H1 (cell line): Measurements from ENCODE around the gene CMIP. TPM values are rescaled to one million over a fixed set of nuclear protein-coding genes. Genes with fewer than 3 reads are reported as not detected.

Source experiments
- CTCF ChIA-PET: fragments of 300-600 bp; sonication (Branson Sonifier 250); formaldehyde crosslinking; loops from one replicate; lab custom pipeline; 2021; ENCODE audit not compliant: partially characterized antibody; lab: Charles Lee
- POLR2A ChIA-PET: fragments of 300-600 bp; sonication (Branson Sonifier 250); formaldehyde crosslinking; loops from one replicate; lab custom pipeline; 2021; ENCODE audit warnings: inconsistent platforms; ENCODE audit not compliant: partially characterized antibody; lab: Charles Lee
- DNase-seq, 2 experiments: peaks; one replicate each; pipeline versions ENCODE4 v3.0.0 to v3.0.0-alpha.2; 2010 to 2022; ENCODE audit warnings: low spot score in 2 of 2, low read depth in 1 of 2, mixed read lengths in 1 of 2
- FAIRE-seq: peaks from 2 replicates; lab custom pipeline; 2011; peaks lifted over from hg19 to GRCh38; lab: Jason Lieb, UNC
- H2AFZ ChIP-seq: 2 replicates; pipeline ENCODE4 v1.8.1; 2012; ENCODE audit warnings: low read length, inconsistent platforms
- H2AK5ac ChIP-seq: 2 replicates; pipeline ENCODE4 v1.6.1; 2013; ENCODE audit warnings: low read depth, low read length
- H2BK120ac ChIP-seq: replicated peaks from 2 replicates; pipeline ENCODE3; 2013; ENCODE audit warnings: low read depth, low read length, inconsistent platforms
- H2BK12ac ChIP-seq: 2 replicates; pipeline ENCODE4 v1.6.1; 2013; ENCODE audit warnings: low read depth, low read length
- H2BK15ac ChIP-seq: 2 replicates; pipeline ENCODE4 v1.6.1; 2013; ENCODE audit warnings: low read length
- H2BK20ac ChIP-seq: 2 replicates; pipeline ENCODE4 v1.6.1; 2013; ENCODE audit warnings: low read length
- H2BK5ac ChIP-seq: 2 replicates; pipeline ENCODE4 v1.6.1; 2013; ENCODE audit warnings: low read depth, low read length
- H3K14ac ChIP-seq: 2 replicates; pipeline ENCODE4 v1.6.1; 2013; ENCODE audit warnings: inconsistent platforms; ENCODE audit not compliant: insufficient read length
- H3K18ac ChIP-seq: 2 replicates; pipeline ENCODE4 v1.6.1; 2013; ENCODE audit warnings: low read length; ENCODE audit errors: extremely low read depth
- H3K23ac ChIP-seq: 2 replicates; pipeline ENCODE4 v1.6.1; 2013; ENCODE audit warnings: inconsistent platforms; ENCODE audit not compliant: insufficient read length
- H3K23me2 ChIP-seq: 2 replicates; pipeline ENCODE4 v1.6.1; 2013; ENCODE audit warnings: low read depth, low read length
- H3K27ac ChIP-seq: 2 replicates; pipeline ENCODE4 v1.6.1; 2011; ENCODE audit warnings: low read depth, low read length, inconsistent platforms
- H3K27me3 ChIP-seq, 4 experiments: replicated peaks in 1 of 4; 1 replicate in 1 of 4; 2 replicates in 3 of 4; pipeline versions ENCODE4 v1.6.1 to v1.8.1; 2011 to 2013; ENCODE audit warnings: low read length in 3 of 4, mild to moderate bottlenecking in 3 of 4, inconsistent platforms in 2 of 4, mixed read lengths in 2 of 4, moderate library complexity in 1 of 4; ENCODE audit not compliant: control insufficient read depth in 3 of 4, insufficient read depth in 3 of 4; ENCODE audit errors: extremely low read depth in 1 of 4
- H3K36me3 ChIP-seq, 4 experiments: 2 replicates each; pipeline versions ENCODE4 v1.6.1 to v1.8.1; 2011 to 2013; ENCODE audit warnings: mild to moderate bottlenecking in 4 of 4, low read length in 3 of 4, moderate library complexity in 2 of 4, control low read depth in 1 of 4, inconsistent platforms in 1 of 4; ENCODE audit not compliant: insufficient read depth in 4 of 4, control insufficient read depth in 2 of 4
- H3K4ac ChIP-seq: replicated peaks from 2 replicates; pipeline ENCODE3; 2013; ENCODE audit warnings: low read length, low read depth, mixed read lengths, inconsistent platforms; ENCODE audit not compliant: insufficient read length
- H3K4me1 ChIP-seq, 4 experiments: replicated peaks in 1 of 4; 1 replicate in 1 of 4; 2 replicates in 3 of 4; pipeline versions ENCODE4 v1.6.1 to v1.8.1; 2011 to 2013; ENCODE audit warnings: low read length in 3 of 4, inconsistent platforms in 2 of 4, mixed read lengths in 1 of 4; ENCODE audit not compliant: insufficient read depth in 4 of 4, control insufficient read depth in 3 of 4
- H3K4me2 ChIP-seq, 2 experiments: 2 replicates each; pipeline versions ENCODE4 v1.6.1 to v1.8.1; 2011 to 2013; ENCODE audit warnings: low read depth in 2 of 2, low read length in 2 of 2, control low read depth in 1 of 2, inconsistent platforms in 1 of 2, mild to moderate bottlenecking in 1 of 2; ENCODE audit not compliant: insufficient read depth in 1 of 2
- H3K4me3 ChIP-seq, 4 experiments: fragments of 200-600, 300-600 bp in 1 of 4; sonication (generic), shearing (Covaris generic), sonication (Bioruptor Twin) in 1 of 4; 2 replicates each; pipeline versions ENCODE4 v1.5.1 to v1.8.1; 2011 to 2016; ENCODE audit warnings: low read length in 4 of 4, low read depth in 3 of 4, control low read depth in 2 of 4, inconsistent platforms in 2 of 4, mild to moderate bottlenecking in 2 of 4, mixed read lengths in 1 of 4, moderate library complexity in 1 of 4; ENCODE audit not compliant: insufficient read depth in 2 of 4; ENCODE audit errors: extremely low read depth in 1 of 4
- H3K56ac ChIP-seq: replicated peaks from 2 replicates; pipeline ENCODE3; 2013; ENCODE audit warnings: low read depth, mild to moderate bottlenecking, mixed read lengths, low read length, inconsistent platforms; ENCODE audit not compliant: insufficient read length
- H3K79me1 ChIP-seq: 2 replicates; pipeline ENCODE4 v1.6.1; 2013; ENCODE audit warnings: low read depth, low read length, control low read depth
- H3K79me2 ChIP-seq, 2 experiments: 2 replicates each; pipeline versions ENCODE4 v1.6.1 to v1.8.1; 2012 to 2013; ENCODE audit warnings: low read length in 2 of 2, mild to moderate bottlenecking in 2 of 2, inconsistent platforms in 1 of 2; ENCODE audit not compliant: insufficient read depth in 2 of 2, control insufficient read depth in 1 of 2
- H3K9ac ChIP-seq, 4 experiments: replicated peaks in 1 of 4; 1 replicate in 1 of 4; 2 replicates in 3 of 4; pipeline versions ENCODE4 v1.6.1 to v1.8.1; 2011 to 2013; ENCODE audit warnings: low read depth in 3 of 4, low read length in 3 of 4, control low read depth in 2 of 4, mild to moderate bottlenecking in 2 of 4, moderate library complexity in 2 of 4, inconsistent platforms in 1 of 4; ENCODE audit errors: extremely low read depth in 1 of 4
- H3K9me3 ChIP-seq, 2 experiments: 2 replicates each; pipeline versions ENCODE4 v1.6.1 to v1.8.1; 2012 to 2013; ENCODE audit warnings: mild to moderate bottlenecking in 2 of 2, moderate library complexity in 2 of 2, control low read depth in 1 of 2, inconsistent platforms in 1 of 2, low read depth in 1 of 2, low read length in 1 of 2, mixed read lengths in 1 of 2; ENCODE audit not compliant: insufficient read depth in 2 of 2
- H4K20me1 ChIP-seq, 2 experiments: replicated peaks in 1 of 2; 2 replicates each; pipeline versions ENCODE3 to v1.8.1; 2011 to 2013; ENCODE audit warnings: inconsistent platforms in 2 of 2, low read length in 2 of 2, mild to moderate bottlenecking in 1 of 2; ENCODE audit not compliant: insufficient read depth in 2 of 2, control insufficient read depth in 1 of 2
- H4K5ac ChIP-seq: 2 replicates; pipeline ENCODE4 v1.6.1; 2013; ENCODE audit warnings: low read length, low read depth, mixed read lengths, inconsistent platforms; ENCODE audit not compliant: insufficient read length
- H4K8ac ChIP-seq: 2 replicates; pipeline ENCODE4 v1.8.0; 2013; ENCODE audit warnings: mild to moderate bottlenecking, moderate library complexity, low read length, inconsistent platforms; ENCODE audit not compliant: insufficient read depth; ENCODE audit errors: extremely low read depth
- H4K91ac ChIP-seq: replicated peaks from 2 replicates; pipeline ENCODE3; 2013; ENCODE audit warnings: low read length, mixed read lengths, inconsistent platforms; ENCODE audit not compliant: insufficient read length
- BRCA1 ChIP-seq: IDR thresholded peaks from 2 replicates; pipeline ENCODE4 v1.6.1; 2012; ENCODE audit warnings: low read depth, low read length, improper control_type of control experiment
- CHD2 ChIP-seq: IDR thresholded peaks from 2 replicates; pipeline ENCODE4 v1.6.1; 2012; ENCODE audit warnings: low read length, improper control_type of control experiment
- EZH2 ChIP-seq: fragments of 200-600 bp; sonication (generic); IDR thresholded peaks from 2 replicates; pipeline ENCODE4 v1.7.1; 2012; ENCODE audit warnings: low read depth, mild to moderate bottlenecking, moderate library complexity, low read length, inconsistent platforms; ENCODE audit not compliant: severe bottlenecking
- HDAC2 ChIP-seq, 2 experiments: fragments of 300-600 bp in 1 of 2; sonication (generic) in 1 of 2; IDR thresholded peaks; 2 replicates each; pipeline ENCODE4 v1.6.1; 2011 to 2012; ENCODE audit warnings: low read depth in 2 of 2, low read length in 2 of 2, mild to moderate bottlenecking in 2 of 2, moderate library complexity in 2 of 2, borderline replicate concordance in 1 of 2, inconsistent platforms in 1 of 2
- KDM5A ChIP-seq: fragments of 200-600 bp; IDR thresholded peaks from 2 replicates; pipeline ENCODE4 v1.7.1; 2012; ENCODE audit warnings: mild to moderate bottlenecking, low read length, inconsistent platforms, mixed read lengths
- PHF8 ChIP-seq: fragments of 200-600 bp; sonication (generic); conservative IDR thresholded peaks from 2 replicates; pipeline ENCODE4 v1.7.1; 2012; ENCODE audit warnings: low read depth, mild to moderate bottlenecking, inconsistent platforms, low read length, moderate library complexity
- RNF2 ChIP-seq: fragments of 200-900, 300-1000 bp; sonication (generic); IDR thresholded peaks from 2 replicates; pipeline ENCODE4 v1.7.1; 2016; ENCODE audit warnings: borderline replicate concordance, low read depth, mild to moderate bottlenecking, antibody characterized with exemption, low read length; ENCODE audit not compliant: poor library complexity, severe bottlenecking; ENCODE audit errors: missing control alignments
- SAP30 ChIP-seq: fragments of 300-600 bp; sonication (generic); IDR thresholded peaks from 2 replicates; pipeline ENCODE4 v1.7.1; 2012; ENCODE audit warnings: low read length, moderate library complexity, mild to moderate bottlenecking, inconsistent platforms; ENCODE audit not compliant: insufficient read depth, insufficient replicate concordance
- SIRT6 ChIP-seq: IDR thresholded peaks from one replicate; pipeline ENCODE4 v1.7.1; 2012; ENCODE audit warnings: low read length, inconsistent platforms
- SUZ12 ChIP-seq: fragments of 200-600 bp; sonication (generic); IDR thresholded peaks from 2 replicates; pipeline ENCODE4 v1.6.1; 2012; ENCODE audit warnings: mild to moderate bottlenecking, inconsistent platforms, low read length, moderate library complexity, mixed read lengths
- TAF7 ChIP-seq: optimal IDR thresholded peaks from 2 replicates; pipeline ENCODE3; 2011; ENCODE audit warnings: low read depth, mild to moderate bottlenecking, inconsistent platforms, low read length, moderate library complexity, borderline replicate concordance
- TBP ChIP-seq: IDR thresholded peaks from 2 replicates; pipeline ENCODE4 v1.6.1; 2011; ENCODE audit warnings: low read depth, low read length, improper control_type of control experiment
- TCF12 ChIP-seq: IDR thresholded peaks from 2 replicates; pipeline ENCODE4 v1.6.1; 2011; ENCODE audit warnings: low read depth, mild to moderate bottlenecking, low read length
- WGBS, 2 experiments: shearing (Covaris generic) in 1 of 2; methylation state at CpG; one replicate each; pipeline versions ENCODE4 v1.1.6 to v1.1.7; 2013 to 2015; ENCODE audit warnings: low lambda C conversion rate in 2 of 2, mixed read lengths in 2 of 2, inconsistent platforms in 1 of 2, low coverage in 1 of 2, missing lambda C conversion rate in 1 of 2; ENCODE audit not compliant: insufficient replicate concordance in 2 of 2, insufficient coverage in 1 of 2, insufficient read length in 1 of 2; ENCODE audit errors: extremely low coverage in 1 of 2, missing lambda C conversion rate in 1 of 2; 5-methylcytosine and 5-hydroxymethylcytosine counted together
- polyA plus RNA-seq, 7 experiments: library from polyadenylated mRNA; depleted of rRNA in 3 of 7; stranded (reverse) in 5 of 7; unstranded in 2 of 7; fragments of >200 nt in 5 of 7; fragments of 200-250 nt in 2 of 7; gene quantifications; 1 replicate in 5 of 7; 2 replicates in 1 of 7; 4 replicates in 1 of 7; pipeline versions ENCODE4 v1.2.1 to v1.2.3, GENCODE V29; 2011 to 2013; ENCODE audit warnings: missing spikeins in 2 of 7, mixed read lengths in 2 of 7
- total RNA-seq: library from RNA; stranded (reverse); fragmentation: NEBNext Ultra II Directional; extraction: Animal tissue kit (Norgen Biotek cat#: 25700); gene quantifications from 2 replicates; pipeline ENCODE4 v1.2.1, GENCODE V29; 2021

CMIP gene
- total and polyA plus RNA-seq, 2 of the 8 experiments (the other 6 are each of a cell fraction or from before 2014, with no cell fraction given) = 7.9 to 53.2 TPM

DNA sequence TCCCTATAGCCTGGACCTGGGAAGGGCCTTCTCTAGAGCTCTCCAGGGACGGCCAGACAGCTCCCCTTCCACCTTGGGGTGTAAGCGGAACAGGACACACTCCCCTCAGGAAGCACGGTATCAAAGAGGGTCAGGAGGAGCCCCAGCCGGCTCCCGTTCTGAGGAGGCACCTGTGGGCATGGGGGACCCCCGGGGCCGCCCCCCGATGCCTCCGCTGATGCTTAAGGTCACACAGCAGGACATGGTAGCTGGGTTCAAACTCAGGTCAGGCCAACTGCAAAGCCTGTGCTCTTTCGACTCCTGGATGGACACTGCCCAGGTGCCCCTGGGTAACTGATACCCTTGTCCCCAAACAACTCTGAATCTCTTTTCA is 49.8 kb downstream of the CMIP start:
- Histone ChIP-seq H2AFZ (no peak overlapping the region), H3K9me3 (no peaks in the 10 kb centered on the region), H2AK5ac (no peak overlapping the region)
- no peak for TF ChIP-seq SAP30
- TF ChIP-seq TBP = no peak
- TF ChIP-seq EZH2 = no peak
- TF ChIP-seq TAF7 = no peak
- no peak for TF ChIP-seq SIRT6
- no peak for TF ChIP-seq PHF8
- TF ChIP-seq HDAC2 (IDR thresholded peaks at IDR 0.05; ENCODE audit: borderline replicate concordance in 1 of 2, low read depth in 2 of 2, low read length in 2 of 2) = no peak
- TF ChIP-seq SUZ12 = no peak
- TF ChIP-seq RNF2 = no peak
- TF ChIP-seq KDM5A = no peak
- TF ChIP-seq BRCA1 = no peak
- TF ChIP-seq TCF12 = no peak
- TF ChIP-seq CHD2 = no peak

More for the DNA sequence above, 49.8 kb downstream of the CMIP start:
- Histone ChIP-seq H3K4me3 (no peak overlapping the region), H2BK20ac (no peak overlapping the region), H3K27ac (no peak overlapping the region), H3K36me3 (no peaks in the 10 kb centered on the region), H3K23ac (no peak overlapping the region), H4K20me1 (peaks cover 14 to 25% of the 10 kb centered on the region in 2 experiments), H3K23me2 (no peaks in the 10 kb centered on the region), H3K4me1 (peaks cover 0 to 17% (median 7%) of the 10 kb centered on the region in 4 experiments; a peak in 5 of 7 replicates), H3K4me2 (no peak overlapping the region), H2BK5ac (no peak overlapping the region), H3K9ac (no peak overlapping the region), H4K91ac (no peak overlapping the region), H2BK15ac (no peak overlapping the region), H3K14ac (no peak overlapping the region), H4K5ac (no peak overlapping the region), H3K79me2 (peaks cover 7 to 93% of the 10 kb centered on the region in 2 experiments; a peak in 3 of 4 replicates), H2BK120ac (no peak overlapping the region), H3K27me3 (no peaks in the 10 kb centered on the region), H3K79me1 (peaks cover 34% of the 10 kb centered on the region), H3K56ac (no peak overlapping the region), H2BK12ac (0 out of 2 replicates have a peak overlapping the region, but pooled peaks have one; percentile 50), H4K8ac (no peak overlapping the region), H3K18ac (no peak overlapping the region), H3K4ac (no peak overlapping the region)
- CTCF ChIA-PET = interaction anchor here (0.7 to 5.2 kb wide), 5 partner anchors 10 to 203 kb away, joined by 3 to 18 read pairs (median 4); no protein-coding TSS in a partner anchor
- FAIRE-seq (no peak), DNase-seq (no peak)
- POLR2A ChIA-PET = interaction anchor here (0.9 to 1.8 kb wide), 4 partner anchors 10 to 36 kb away, joined by 3 to 4 read pairs (median 4); no protein-coding TSS in a partner anchor
- WGBS, 2 experiments = 91% methylated on average over 8 of the region's 10 CpGs; no CpG with 5 or more reads in 1 of the 2 experiments
